ENCODE data around the gene EDIL3.

EDIL3 gene

DNA sequence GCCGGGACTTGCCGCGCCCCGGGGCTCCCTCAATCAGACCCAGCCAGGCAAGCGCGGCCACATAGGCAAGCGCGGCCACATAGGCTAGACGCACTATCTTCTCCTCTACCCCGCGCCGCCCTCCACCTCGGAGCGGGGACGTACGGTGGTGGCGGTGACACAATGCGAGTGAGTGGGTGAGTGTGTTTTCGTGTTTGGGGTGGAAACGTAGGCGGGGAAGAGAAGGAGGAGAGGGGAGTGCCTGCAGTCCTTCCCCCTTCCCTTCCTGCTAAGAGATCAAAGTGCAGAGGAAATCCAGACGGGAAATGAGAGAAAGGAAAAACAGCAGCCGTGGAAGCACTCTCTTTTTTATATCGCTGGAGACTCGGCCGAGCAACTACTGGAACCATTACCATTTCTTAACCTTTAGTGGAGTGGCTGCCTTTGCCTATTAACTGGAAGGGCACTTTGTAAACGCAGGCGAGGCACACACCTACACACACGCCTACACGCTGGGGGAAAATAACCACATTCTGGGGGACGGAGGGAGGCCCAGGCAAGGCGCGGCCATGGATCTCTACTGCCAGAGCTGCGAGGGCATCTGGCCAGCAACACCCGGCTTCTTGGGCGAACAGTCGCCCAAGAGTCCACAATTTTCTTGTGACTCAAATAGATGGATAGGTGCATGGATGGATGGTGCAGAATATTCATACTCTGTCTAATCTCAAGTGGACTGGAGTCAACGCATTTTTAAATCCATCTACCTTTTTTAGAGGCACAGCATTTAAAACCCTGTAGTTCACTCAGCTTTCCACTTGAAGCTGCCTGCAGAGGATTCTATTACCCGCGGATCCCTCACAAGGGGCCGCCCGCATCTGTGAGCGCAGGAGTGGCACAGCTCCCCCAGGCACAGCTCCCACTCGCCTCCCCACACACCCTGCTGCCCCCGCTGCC lies 2.1 kb downstream of the EDIL3 start:
- H3K79me1 ChIP-seq (replicated peaks; ENCODE audit: low read length, poor library complexity, severe bottlenecking): peaks cover 1% of the 10 kb centered on the region
- peak overlapping the region; percentile 89 to 92 for H3K18ac ChIP-seq (ENCODE audit: low read depth in 1 of 2, low read length in 2 of 2)
- H3K27ac ChIP-seq (ENCODE audit: low read length, poor library complexity, severe bottlenecking): peak overlapping the region; percentile 92
- peaks cover 0 to 8% of the 10 kb centered on the region in 2 experiments for H3K27me3 ChIP-seq (ENCODE audit: control insufficient read depth in 1 of 2, insufficient read depth in 1 of 2, low read length in 2 of 2)
- H3K4ac ChIP-seq (ENCODE audit: low read depth in 1 of 2, low read length in 2 of 2): peak overlapping the region; percentile 73 to 88
- WGBS: under 1% methylated on average over 27 of the region's 45 CpGs
- peak overlapping the region in 1 of 2 experiments; percentile 34 for H3K23ac ChIP-seq (ENCODE audit: low read length in 2 of 2)
- DNase-seq: peak; percentile 82
- peak overlapping the region; percentile 89 for H4K8ac ChIP-seq (ENCODE audit: low read length)
- peak overlapping the region; percentile 84 for H3K4me2 ChIP-seq (ENCODE audit: low read length, poor library complexity, severe bottlenecking)
- peak overlapping the region in 1 of 2 experiments; percentile 73 for H3K14ac ChIP-seq (ENCODE audit: low read length in 2 of 2)
- H2BK12ac ChIP-seq (ENCODE audit: low read length in 2 of 2): peak overlapping the region; percentile 38 to 66
- peak overlapping the region; percentile 20 for H2AFZ ChIP-seq (ENCODE audit: low read depth, low read length)
- H2AK5ac ChIP-seq (ENCODE audit: low read length, severe bottlenecking): peak overlapping the region; percentile 19
- H3K9ac ChIP-seq (ENCODE audit: low read length): peak overlapping the region; percentile 88
- H2BK5ac ChIP-seq (ENCODE audit: low read depth, low read length, poor library complexity, severe bottlenecking): peak overlapping the region; percentile 71
- peak overlapping the region; percentile 78 for H4K91ac ChIP-seq (ENCODE audit: low read length)
- H2BK15ac ChIP-seq (ENCODE audit: low read depth, poor library complexity, severe bottlenecking): peak overlapping the region; percentile 62
- peak overlapping the region; percentile 65 for H2BK120ac ChIP-seq (ENCODE audit: low read depth, low read length)
- peak overlapping the region; percentile 88 to 98 for H3K4me3 ChIP-seq (ENCODE audit: insufficient read depth in 1 of 2, low read depth in 1 of 2, low read length in 2 of 2)
- H3K36me3 ChIP-seq (ENCODE audit: control insufficient read depth in 1 of 2, insufficient read depth in 2 of 2, low read depth in 1 of 2, low read length in 2 of 2): no peaks in the 10 kb centered on the region
- no peaks in the 10 kb centered on the region for H3K4me1 ChIP-seq (ENCODE audit: control insufficient read depth, insufficient read depth, low read depth, low read length)
- H3K9me3 ChIP-seq (ENCODE audit: control insufficient read depth, low read length): no peaks in the 10 kb centered on the region

DNA sequence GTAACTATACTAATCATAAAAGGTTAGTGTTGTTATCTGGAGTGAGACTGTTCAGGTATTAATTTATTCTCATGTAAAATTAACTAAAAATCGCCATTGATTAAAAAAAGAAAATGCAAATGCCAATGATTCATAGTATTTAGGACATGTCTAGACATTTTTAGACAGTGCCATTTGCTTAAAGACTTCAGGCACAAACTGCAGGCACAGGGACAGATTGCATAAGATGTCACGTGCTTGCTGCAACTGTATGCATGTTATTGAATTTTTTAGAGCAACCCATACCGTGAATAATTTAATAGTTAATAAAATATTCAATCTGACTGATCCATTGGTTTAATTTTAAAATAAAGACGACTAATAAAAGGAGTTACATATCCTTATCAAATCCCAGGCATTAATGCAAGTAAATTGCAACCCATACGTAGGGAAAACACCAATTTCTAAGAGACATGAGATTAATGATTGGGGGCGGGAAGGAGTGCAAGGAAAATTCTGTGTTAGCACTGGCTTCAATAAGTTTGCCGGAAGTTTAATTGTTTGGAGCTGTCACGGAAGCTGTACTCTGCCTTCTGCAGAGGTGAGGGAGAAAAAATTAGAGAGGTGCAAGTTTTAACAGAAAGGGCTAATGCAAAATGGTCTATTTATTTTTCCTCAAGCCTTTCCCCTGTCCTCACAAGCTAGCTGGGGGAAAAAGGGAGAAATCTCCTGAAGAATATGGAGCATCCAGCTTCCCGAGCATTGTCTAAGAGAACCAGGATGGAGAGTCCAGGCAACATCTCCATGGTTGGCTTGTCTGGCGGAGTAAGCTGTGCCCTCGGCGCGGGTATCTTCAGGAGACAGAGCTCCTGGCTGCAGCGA lies 2.9 kb downstream of the EDIL3 start:
- H3K27me3 ChIP-seq (ENCODE audit: control insufficient read depth in 1 of 2, insufficient read depth in 1 of 2, low read length in 2 of 2): peaks cover 0 to 8% of the 10 kb centered on the region in 2 experiments
- H3K14ac ChIP-seq (ENCODE audit: low read length in 2 of 2): peak overlapping the region in 1 of 2 experiments; percentile 18
- peak overlapping the region; percentile 88 for H3K9ac ChIP-seq (ENCODE audit: low read length)
- H2BK15ac ChIP-seq (ENCODE audit: low read depth, poor library complexity, severe bottlenecking): peak overlapping the region; percentile 44
- H3K9me3 ChIP-seq (ENCODE audit: control insufficient read depth, low read length): no peaks in the 10 kb centered on the region
- H4K91ac ChIP-seq (ENCODE audit: low read length): peak overlapping the region; percentile 15
- H2AK5ac ChIP-seq (ENCODE audit: low read length, severe bottlenecking): peak overlapping the region; percentile 70
- peak overlapping the region; percentile 84 for H3K4me2 ChIP-seq (ENCODE audit: low read length, poor library complexity, severe bottlenecking)
- peak overlapping the region; percentile 73 to 88 for H3K4ac ChIP-seq (ENCODE audit: low read depth in 1 of 2, low read length in 2 of 2)
- H3K4me3 ChIP-seq (ENCODE audit: insufficient read depth in 1 of 2, low read depth in 1 of 2, low read length in 2 of 2): peak overlapping the region; percentile 88 to 98
- no peak overlapping the region for H3K23ac ChIP-seq (ENCODE audit: low read length in 2 of 2)
- no peaks in the 10 kb centered on the region for H3K36me3 ChIP-seq (ENCODE audit: control insufficient read depth in 1 of 2, insufficient read depth in 2 of 2, low read depth in 1 of 2, low read length in 2 of 2)
- peak overlapping the region; percentile 92 for H3K27ac ChIP-seq (ENCODE audit: low read length, poor library complexity, severe bottlenecking)
- H2BK120ac ChIP-seq (ENCODE audit: low read depth, low read length): peak overlapping the region; percentile 65
- peak overlapping the region; percentile 39 for H2BK5ac ChIP-seq (ENCODE audit: low read depth, low read length, poor library complexity, severe bottlenecking)
- H4K8ac ChIP-seq (ENCODE audit: low read length): peak overlapping the region; percentile 60
- peak overlapping the region; percentile 29 to 92 for H3K18ac ChIP-seq (ENCODE audit: low read depth in 1 of 2, low read length in 2 of 2)
- no peaks in the 10 kb centered on the region for H3K4me1 ChIP-seq (ENCODE audit: control insufficient read depth, insufficient read depth, low read depth, low read length)
- H3K79me1 ChIP-seq (replicated peaks; ENCODE audit: low read length, poor library complexity, severe bottlenecking): no peaks in the 10 kb centered on the region
- H2BK12ac ChIP-seq (ENCODE audit: low read length in 2 of 2): no peak overlapping the region
- H2AFZ ChIP-seq (ENCODE audit: low read depth, low read length): peak overlapping the region; percentile 20
- DNase-seq: peak; percentile 62
- WGBS: 6% methylated on average over 10 of the region's 14 CpGs

DNA sequence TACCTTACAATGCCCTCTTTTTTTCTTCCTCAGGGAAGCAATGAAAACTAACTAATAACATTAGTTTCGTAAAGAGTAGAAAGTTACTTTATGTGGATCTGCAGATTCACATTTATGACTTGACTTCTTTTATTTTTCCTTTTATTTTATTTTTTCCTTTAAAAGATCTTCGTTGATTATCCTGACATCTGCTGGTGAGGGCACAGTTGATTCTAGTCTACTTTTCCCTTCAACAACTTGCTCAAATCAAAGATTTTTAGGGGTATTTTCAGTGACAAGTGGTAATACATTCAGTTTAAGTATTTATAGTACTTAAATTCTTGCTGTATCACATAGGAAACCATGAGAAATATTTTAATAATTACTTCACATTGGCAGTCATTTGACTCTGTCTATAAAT lies 4.9 kb downstream of the EDIL3 start:
- Histone ChIP-seq H3K4me3 (ENCODE audit: insufficient read depth in 1 of 2, low read depth in 1 of 2, low read length in 2 of 2) (no peak overlapping the region), H3K4me2 (ENCODE audit: low read length, poor library complexity, severe bottlenecking) (no peak overlapping the region), H3K9ac (ENCODE audit: low read length) (no peak overlapping the region), H4K8ac (ENCODE audit: low read length) (no peak overlapping the region), H4K91ac (ENCODE audit: low read length) (no peak overlapping the region), H2AK5ac (ENCODE audit: low read length, severe bottlenecking) (no peak overlapping the region), H3K79me1 (replicated peaks; ENCODE audit: low read length, poor library complexity, severe bottlenecking) (no peaks in the 10 kb centered on the region), H2BK15ac (ENCODE audit: low read depth, poor library complexity, severe bottlenecking) (no peak overlapping the region), H3K14ac (ENCODE audit: low read length in 2 of 2) (no peak overlapping the region), H2BK120ac (ENCODE audit: low read depth, low read length) (no peak overlapping the region), H3K36me3 (ENCODE audit: control insufficient read depth in 1 of 2, insufficient read depth in 2 of 2, low read depth in 1 of 2, low read length in 2 of 2) (no peaks in the 10 kb centered on the region), H3K27ac (ENCODE audit: low read length, poor library complexity, severe bottlenecking) (peak overlapping the region; percentile 92), H3K18ac (ENCODE audit: low read depth in 1 of 2, low read length in 2 of 2) (no peak overlapping the region), H3K4me1 (ENCODE audit: control insufficient read depth, insufficient read depth, low read depth, low read length) (peaks cover 1% of the 10 kb centered on the region), H3K27me3 (ENCODE audit: control insufficient read depth in 1 of 2, insufficient read depth in 1 of 2, low read length in 2 of 2) (peaks cover 0 to 4% of the 10 kb centered on the region in 2 experiments), H3K9me3 (ENCODE audit: control insufficient read depth, low read length) (no peaks in the 10 kb centered on the region), H3K4ac (ENCODE audit: low read depth in 1 of 2, low read length in 2 of 2) (no peak overlapping the region), H2AFZ (ENCODE audit: low read depth, low read length) (no peak overlapping the region), H2BK12ac (ENCODE audit: low read length in 2 of 2) (no peak overlapping the region), H2BK5ac (ENCODE audit: low read depth, low read length, poor library complexity, severe bottlenecking) (no peak overlapping the region), H3K23ac (ENCODE audit: low read length in 2 of 2) (no peak overlapping the region)
- peak; percentile 23 for DNase-seq
- no CpG with 5 or more reads among the region's 2 CpGs for WGBS
